Fibroblast of skin of scalp (primary cell): ENCODE measurements around the gene MELTF.

Source experiments
- DNase-seq: peaks from one replicate; pipeline ENCODE4 v3.0.0-alpha.2; 2013

The MELTF gene

DNA sequence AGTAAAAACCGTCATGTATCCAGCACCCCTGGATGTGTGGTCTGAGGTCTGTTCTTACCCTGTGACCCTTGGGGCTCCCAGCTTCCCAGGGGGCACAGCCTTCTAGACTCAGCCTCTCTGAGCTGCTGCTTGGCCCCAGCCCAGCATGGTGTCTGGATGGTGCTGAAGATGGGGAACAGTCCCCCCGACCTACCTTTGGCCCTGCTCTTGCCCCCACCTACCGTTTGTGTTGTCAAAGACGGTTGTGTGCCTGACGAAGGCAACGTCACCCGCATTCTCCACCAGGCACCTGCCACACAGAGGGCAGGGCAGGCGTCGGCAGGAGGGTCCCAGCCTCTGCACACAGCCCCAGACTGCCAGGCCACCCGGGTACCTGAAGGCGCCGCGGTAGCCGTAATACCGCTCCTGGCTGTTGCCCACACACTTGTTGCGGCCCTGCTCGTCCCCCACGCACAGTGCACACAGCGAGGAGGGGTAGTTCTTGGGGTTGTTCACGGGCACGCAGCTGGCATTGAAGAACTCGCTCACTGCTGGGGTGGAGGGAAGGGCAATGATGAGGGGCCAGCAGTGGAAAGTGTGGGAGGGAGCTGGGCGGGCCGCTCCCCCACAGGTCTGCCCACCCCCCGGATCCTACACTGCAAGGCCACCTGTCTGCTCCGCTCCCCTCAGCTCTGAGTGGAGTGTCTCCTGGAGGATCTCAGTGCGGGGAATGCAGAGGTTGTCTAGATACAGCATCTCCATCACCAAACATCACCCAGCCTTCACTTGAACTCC, 21.0 kb downstream of the MELTF start:
- DNase-seq: no peak

DNA sequence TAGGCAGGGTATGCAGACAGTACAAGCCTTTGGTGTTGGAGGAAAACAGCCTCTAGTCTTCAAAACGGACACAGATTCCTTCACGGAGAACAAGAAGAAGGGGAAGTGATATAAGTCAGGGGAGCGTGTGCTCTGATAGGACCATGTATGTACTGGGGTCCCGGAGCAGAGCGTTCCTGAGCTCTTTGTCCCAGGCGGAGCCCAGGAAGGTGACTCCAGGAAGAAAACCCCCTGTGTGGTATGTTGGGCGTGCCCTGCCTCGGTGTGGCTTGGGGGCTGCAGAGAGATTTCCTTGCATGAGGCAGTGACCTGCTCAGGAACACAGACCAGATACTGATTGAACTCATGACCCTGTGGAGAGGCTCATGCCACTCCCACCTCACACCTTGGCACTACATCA, 21.7 kb downstream of the MELTF start:
- no peak for DNase-seq

DNA sequence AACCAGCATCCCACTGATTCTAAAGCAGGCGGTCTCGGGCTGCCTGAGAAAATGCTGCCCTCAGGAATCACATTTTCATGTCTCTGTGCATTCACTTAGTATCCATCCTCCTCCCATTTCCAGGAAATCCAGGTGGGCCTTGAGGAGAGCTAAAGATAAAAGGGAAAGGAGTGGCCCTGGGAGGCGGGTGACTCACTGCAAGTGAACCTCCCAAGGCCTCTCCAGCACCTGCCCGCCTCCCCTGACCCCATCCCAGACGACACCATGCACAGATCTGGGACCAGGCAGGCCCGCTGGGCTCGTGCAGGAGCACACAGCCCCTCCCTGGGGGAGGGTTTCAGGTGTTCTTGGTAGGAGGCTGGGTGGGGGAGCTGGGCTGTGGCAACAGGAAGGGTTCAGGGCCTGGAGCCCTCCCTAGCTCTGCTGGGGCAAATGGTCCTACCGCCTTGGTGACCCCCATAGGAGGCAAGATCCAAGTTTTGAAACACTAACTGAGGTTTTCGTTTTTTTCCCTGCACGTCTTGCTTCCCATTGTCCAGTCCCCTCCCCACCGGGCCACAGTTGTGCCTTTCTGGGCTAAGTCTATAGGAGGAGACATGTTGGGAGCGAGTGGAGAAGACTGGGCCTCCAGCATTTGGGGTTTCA, 22.2 kb downstream of the MELTF start:
- no peak for DNase-seq

DNA sequence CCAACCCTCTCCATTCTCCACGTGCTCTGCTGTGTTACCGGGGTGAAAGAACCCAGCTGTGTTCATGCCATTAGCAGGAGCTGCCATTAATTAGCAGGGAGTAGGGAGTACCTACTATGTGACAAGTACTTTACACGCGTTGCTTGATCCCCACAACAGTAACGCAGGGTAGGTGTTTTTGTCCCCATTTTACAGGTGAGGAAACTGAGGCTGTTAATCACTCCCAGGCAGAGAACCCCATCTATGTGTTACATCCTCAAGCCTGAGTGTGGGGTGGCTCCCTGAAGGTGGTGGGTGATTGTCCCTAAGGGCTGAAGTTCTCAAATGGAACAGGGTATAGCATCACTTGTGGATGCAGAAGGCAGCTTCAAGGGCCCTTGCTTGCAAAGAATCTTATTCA, 22.8 kb downstream of the MELTF start:
- DNase-seq: no peak

DNA sequence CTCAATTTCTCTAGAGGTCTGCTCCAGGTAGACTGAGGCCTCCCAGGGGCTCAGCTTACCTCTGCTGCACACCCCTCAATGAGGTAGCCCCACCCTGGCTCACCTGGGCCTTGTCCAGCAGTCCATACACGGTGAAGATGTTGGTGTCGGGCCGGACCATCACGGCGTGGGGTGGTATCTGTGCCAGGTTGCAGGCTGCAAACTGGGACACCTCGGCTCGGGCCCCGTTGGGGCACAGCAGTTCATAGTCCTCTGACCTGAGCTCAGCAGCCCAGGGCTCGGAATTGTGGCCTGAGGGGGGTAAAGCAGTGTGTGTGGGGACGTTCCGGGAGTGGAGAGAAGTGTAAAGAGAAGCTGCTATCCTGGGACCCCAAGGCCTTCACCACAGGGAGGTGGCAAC, 23.2 kb downstream of the MELTF start:
- DNase-seq: no peak

DNA sequence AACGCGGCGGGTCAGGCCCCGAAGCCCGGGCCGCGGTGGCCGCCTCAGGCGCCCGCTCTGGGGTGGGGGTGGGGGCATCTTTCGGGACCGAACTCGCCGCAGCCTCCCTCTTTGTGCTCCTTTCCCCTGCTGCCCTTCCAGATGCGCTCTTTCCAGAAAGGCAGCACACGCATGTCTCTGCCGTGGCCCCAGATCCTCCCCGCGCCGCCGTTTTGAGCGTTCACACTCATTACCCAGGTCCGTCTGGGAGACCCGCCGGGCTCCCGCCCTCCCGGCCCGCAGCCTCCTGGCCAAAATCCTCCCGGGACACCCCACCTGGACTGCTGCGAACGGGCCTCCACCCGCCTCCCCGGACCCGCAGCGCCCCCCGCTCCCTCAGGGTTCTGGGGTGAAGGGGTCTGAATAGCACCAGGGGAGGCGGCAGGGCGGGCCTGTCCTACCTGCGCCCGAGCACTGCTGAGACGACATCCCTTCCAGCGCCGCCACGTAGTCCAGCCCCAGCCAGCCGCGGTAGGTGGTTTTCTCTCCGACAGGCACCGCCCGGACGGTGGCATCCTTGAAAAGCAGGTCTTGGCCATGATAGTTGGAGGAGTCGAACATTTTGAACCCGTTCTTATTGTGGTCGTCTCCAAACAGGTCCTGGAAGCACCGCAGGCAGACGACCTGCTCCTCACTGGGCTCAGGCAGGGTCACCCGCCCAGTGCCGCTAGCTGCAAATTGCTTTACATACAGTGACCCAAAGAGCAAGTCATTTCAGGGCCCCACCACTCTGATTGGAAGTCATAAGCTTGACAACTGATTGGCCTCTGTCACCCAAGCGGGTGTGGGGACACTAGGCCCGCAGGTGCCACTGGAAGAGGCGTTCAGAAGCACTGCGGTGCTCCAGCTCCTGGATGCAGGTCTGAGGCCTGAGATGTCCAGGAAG, 25.9 kb downstream of the MELTF start:
- peak; percentile 22 for DNase-seq

DNA sequence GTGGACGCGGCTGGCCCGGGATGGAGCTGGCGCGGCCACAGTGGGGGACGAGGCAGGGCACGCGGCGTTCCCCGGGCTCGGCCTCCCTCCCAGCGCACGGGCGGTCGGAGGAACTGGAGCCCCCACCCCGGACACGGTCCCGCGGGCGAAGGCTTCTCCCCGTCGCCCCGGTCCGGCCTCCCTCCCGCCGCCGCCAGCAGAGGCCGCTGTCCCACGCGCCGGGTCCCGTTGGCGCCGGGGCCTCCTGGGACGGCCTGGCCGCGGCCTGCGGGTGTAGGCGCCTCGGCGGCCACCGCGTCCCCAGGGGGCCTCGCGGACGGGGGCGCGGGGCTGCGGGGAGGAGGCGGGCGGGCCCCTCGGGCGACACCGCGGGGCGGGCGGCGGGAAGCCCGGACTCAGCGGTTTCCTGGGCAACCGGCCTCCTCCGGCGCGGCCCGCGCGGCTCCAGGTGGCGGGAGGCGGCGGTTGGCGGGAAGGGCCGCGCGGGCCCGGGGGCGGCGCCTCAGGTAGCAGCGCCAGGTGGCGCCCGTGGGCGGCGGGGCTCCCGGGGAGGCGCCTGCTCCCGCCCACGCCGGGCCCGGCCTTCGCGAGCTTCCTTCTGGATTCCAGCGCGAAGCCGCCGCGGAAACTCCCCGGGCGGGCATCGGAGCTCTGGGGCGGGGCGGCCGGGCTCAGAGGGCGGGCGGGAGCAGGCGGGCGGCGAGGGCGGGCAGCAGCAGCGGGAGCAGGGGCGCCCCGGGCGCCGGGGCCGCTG, 26.7 kb downstream of the MELTF start:
- DNase-seq: peak; percentile 76

DNA sequence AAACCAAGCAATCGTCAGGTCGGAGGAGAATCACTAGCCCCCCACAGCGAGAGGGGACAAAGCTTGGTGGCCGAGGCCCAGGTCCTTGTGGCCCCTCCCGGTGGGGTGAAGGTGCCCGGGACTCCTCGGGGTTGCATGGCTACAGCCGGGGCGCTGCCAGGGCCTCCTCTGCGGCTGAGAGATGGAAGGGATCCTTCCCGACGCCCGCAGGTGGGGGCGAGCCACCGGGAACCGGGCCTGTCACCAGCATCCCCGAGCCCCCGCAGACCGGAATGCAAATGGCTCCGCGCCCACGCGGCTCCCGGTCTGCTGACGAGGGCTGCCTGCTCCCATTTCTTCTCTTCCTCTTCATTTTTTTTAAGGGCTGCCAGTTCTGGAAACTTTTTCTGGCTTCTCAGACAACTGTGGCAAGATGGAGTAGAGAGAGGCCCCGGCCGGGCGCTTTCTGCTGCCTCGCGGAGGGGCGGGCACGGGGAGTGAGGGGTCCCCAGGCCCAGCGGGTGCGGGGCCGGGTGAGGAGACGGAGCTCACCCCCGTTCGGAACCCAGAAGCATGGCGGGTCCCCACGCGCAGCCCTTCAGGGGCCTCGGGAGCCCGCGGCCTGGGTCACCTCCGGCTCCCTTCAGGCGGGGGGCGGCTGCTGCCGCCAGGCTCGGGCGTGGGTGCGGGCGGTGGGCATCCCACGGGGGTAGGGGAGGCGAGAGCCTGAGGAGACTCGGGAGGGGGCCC, 27.5 kb downstream of the MELTF start:
- DNase-seq: no peak

DNA sequence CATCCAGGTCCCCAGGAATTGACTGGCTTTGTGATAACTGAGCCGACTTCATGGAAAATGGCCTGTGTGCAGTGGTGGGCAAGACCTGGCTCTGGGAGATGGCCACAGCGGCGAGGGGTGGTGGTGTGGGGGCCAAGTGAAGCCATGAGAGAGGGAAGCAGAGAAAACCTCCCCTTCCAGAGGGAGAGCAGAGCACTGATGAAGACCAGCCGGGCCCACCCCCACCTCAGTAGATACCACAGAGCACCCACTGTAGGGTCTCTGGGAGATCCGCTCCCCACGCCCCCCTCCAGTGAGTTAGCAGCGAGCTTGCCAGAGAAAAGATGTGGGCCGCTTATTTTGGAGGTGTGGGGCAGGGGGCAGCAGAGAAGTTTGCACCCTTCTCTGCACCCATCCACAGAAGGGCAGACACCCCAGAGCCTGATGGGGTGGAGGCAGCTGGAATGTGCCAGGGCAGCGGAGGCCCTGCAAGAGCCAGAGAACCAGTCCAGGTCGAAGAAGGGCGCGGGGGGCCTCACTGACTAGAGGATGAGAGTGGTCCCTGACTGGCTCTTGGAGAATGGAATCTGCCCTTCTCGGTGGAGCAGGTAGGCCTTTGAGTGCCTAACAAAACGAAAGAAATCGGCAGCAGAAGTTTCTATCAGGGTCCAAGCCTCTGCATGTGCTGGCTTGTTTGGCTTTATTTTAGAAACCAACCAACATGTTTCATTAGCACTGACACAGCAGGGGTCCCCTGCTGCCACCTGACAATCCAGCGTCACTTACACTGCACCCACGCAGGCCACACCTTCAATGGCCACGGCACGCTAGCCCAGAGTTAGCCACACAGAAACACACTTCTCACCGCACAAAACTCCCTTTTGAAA, 28.3 kb downstream of the MELTF start:
- no peak for DNase-seq

DNA sequence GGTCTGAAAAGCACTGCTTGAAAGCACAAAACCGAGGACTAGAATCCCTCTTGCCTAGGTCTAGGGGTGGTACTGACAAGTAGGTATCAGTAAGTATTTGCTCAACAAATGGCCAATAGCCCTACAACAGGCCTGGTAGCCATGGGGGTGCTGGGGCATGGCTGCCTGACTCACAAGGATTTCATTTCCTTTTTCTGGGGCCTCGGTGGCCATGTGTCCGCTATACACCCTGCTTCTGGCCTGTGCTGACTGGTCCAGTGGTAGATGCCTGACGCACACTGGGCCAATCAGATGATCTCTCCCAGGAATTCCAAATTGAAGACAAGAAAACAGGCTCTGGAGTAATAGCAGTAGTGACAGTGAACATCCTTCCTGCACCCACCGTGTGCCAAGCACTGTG, 29.4 kb downstream of the MELTF start:
- DNase-seq: peak; percentile 13

DNA sequence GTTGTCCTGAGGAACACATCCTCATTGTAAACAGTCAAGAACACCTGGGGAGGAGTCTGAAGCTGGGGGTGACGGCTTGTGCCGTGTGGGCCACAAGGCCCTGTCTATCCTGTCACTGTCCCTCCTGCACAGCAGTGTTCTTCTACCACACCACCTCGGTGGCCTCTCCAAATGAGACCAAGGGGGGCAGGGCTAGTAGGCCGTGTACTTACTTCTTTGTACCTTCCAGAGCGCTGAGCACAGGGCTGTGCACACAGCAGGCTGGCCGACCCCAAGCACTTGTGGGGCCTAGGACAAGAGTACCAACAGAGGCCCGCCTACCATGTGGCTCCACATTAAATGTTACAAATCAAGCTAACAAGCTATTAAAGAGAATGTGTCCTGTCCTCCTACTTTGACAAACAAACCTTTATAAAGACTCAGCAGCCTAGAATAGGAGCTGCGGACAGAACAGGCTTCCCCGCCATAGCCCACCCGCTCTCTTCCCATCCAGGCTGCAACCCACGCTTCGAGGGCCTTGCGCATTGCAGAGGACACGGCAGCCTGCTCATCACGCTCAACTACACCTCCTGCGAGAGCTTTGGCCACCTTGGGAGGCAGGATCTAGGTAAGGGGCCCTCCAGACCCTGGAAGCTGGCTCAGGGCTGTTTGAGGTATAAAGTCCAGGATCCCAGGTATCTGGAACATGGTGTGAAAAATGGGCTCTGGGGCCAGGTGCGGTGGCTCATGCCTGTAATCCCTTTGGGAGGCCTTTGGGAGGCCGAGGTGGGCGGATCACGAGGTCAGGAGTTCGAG, 30.5 kb downstream of the MELTF start:
- DNase-seq: no peak

DNA sequence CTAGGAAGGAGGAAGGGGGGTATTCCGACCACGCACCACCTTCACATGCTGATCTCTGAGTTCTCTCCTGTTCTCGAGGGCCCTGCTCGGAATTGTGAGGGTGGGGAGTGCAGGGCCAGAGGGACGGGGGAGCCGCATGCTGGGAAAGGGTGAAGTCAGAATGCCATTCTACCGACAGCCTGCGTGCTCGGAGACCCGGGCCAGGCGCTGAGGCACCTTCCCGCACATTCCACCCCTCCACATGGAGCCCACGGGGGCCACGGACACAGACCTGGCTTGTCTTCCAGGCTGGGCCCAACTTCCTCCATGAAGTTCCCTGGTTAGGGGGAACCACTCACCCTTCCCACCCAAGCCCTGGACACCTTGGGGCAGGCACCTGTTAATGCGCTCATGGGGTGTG, 32.3 kb downstream of the MELTF start:
- no peak for DNase-seq

DNA sequence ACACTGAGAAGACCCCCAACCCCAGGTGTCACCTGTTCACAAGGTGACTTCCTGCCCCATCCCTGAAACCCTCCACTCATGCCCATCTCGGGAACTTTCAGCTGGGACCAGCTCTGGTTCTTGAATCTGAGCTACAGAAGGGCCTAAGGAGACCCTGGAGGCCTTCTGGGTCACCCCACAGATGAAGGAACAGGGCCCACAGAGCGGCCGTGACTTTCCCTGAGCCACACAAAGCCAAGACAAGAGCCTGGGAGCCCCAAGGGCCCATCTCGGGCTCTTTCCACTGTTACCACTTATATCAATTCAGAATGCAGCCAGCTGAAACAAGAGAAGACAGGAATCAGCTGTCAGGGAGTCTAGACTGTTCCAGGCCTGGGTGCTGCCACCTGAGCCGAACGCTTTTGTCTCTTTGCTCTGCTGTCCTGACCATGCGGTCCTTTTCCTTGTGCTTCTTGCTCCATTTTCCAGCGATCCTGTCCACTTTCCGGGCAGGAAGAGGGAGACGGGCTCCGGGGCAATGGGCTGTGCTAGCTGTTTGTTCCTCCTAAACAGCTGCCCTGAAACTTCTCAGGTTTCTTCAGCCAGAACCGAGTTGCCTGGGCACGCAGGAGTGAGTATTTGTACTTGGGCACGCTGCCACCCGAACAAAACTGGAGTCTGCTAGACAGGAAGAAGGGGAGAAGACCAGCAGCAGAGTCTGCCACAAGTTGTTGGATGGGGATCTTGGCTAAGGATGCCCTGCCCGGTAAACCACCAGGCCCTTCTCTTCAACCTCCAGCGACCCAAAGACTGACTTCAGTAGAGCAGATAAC, 33.0 kb downstream of the MELTF start:
- DNase-seq: no peak

DNA sequence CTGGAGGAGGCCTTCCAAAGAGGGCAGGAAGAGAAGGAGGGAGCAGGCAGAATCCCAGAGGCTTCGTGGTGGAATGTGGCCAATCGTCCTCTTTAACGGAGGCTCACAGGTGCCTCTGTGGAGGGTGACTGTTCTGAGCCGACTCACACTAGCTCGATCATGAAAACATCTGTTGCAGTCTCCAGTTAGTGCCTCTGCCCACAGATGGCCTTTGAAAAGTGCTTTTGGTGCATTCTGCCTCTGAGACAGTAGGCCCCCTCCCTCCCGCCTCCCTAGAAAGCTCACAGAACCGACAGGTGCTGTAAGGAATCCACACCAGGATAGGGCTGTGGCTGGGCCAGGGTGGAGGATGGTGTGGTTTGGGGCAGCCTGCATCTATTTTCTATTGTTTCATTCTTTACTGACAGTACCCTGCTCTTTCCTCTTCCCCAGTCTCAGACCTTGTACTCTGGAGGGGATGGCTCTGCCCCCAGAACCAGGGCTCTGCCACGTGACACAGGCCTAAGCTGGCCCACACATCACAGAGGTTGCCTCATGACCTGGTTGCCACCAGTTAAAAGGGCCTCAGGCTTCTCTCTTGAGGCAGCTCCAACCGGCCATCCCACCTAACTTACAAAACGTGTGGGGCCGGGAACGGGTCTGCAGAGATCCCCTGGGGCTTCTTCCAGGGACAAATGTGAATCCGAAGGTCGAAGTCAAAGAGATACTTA, 33.8 kb downstream of the MELTF start:
- DNase-seq: no peak

DNA sequence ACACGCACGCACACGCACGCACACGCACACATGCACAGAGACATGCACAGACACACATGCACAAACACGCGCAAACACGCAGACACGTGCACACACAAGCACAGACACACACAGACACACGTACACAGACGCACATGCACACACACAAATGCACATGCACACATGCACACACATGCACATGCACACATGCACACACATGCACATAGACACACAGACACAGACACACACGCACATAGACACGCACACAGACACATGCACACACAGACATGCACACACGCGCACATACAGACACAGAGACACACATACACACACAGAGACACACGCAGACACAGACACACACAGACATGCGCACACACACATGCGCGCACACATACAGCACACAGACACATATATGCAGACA, 34.6 kb downstream of the MELTF start:
- no peak for DNase-seq

DNA sequence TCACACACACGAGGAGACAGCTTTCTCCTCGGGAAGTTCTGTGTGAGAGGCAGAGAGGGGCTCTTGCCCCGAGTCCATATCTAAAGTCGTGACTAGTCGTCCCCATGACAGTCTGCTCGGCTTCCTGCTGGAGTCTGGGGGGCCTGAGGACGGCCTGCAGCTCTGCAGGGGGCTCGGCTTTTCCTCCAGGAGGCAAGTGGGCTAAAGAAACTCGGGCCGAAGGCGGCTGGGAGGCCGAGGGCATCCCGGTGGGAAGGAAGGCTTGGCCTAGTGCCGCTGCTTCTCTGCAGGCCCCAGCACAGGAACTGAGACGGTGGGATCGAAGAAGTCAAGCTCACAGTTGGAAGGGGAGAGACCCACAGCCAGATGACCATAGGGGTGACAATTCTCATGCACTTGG, 35.6 kb downstream of the MELTF start:
- no peak for DNase-seq

DNA sequence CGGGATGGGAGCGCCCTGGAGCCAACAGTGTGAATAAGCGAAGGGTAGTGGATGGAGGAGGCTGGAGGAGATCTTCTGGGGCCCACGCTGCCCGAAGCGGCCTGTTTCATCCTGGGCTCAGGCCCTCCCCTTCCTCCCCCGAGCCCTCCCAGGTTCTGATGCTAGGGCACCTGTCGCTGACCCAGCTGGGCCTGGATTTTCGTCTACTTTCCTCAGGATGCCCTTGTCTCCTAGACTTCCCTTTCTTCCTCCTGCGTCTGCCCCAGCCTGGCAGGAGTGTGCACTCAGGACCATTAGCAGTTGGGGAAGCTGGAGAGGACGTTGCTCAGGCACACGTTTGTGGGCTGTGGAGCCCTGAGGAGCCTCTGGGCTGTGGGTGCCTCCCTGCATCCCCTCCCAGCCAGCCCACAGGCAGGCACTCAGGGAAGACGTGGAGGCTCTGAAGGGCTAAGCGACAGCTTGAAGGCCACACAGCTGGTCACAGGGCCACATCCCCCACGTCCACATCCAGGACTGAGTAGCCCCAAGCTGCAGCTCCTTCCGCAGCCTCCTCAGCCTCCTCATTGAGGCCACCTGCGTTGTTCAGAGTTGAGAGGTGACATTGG, 37.1 kb downstream of the MELTF start:
- DNase-seq: no peak
